ENCODE data around the gene CLEC3B.

- TF ChIP-seq, protein P1, sequence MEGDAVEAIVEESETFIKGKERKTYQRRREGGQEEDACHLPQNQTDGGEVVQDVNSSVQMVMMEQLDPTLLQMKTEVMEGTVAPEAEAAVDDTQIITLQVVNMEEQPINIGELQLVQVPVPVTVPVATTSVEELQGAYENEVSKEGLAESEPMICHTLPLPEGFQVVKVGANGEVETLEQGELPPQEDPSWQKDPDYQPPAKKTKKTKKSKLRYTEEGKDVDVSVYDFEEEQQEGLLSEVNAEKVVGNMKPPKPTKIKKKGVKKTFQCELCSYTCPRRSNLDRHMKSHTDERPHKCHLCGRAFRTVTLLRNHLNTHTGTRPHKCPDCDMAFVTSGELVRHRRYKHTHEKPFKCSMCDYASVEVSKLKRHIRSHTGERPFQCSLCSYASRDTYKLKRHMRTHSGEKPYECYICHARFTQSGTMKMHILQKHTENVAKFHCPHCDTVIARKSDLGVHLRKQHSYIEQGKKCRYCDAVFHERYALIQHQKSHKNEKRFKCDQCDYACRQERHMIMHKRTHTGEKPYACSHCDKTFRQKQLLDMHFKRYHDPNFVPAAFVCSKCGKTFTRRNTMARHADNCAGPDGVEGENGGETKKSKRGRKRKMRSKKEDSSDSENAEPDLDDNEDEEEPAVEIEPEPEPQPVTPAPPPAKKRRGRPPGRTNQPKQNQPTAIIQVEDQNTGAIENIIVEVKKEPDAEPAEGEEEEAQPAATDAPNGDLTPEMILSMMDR (IDR thresholded peaks at IDR 0.05) = peak in 1 of 5 experiments; percentile 12
- no peak for TF ChIP-seq POLR2A (IDR thresholded peaks at IDR 0.05)
Observed at GRCh38 chr3:45043728-45044299, 17.7 kb downstream of the CLEC3B start.

Data from tibial nerve (tissue), 3 donors.